ENCODE results near the gene PDE8A. TPM values are rescaled to one million over a fixed set of nuclear protein-coding genes. Genes with fewer than 3 reads are reported as not detected.
A peak's percentile ranks its signal among the peaks of the same experiment; 100 is the strongest.

The PDE8A gene
- total RNA-seq, 1 experiment from 2014 or later, result 44.6 TPM

GRCh38 chr15:85027421-85027820 is 45.8 kb downstream of the PDE8A start:
- DNase-seq (ENCODE audit: extremely low read depth, low read depth), result no peak

GRCh38 chr15:85028416-85028815 is 46.8 kb downstream of the PDE8A start:
- DNase-seq (ENCODE audit: extremely low read depth, low read depth), result no peak

- DNase-seq (ENCODE audit: extremely low read depth, low read depth), result no peak
Measured at GRCh38 chr15:85029221-85029620, 47.6 kb downstream of the PDE8A start.

GRCh38 chr15:85030301-85030929 is 48.8 kb downstream of the PDE8A start:
- DNase-seq (ENCODE audit: extremely low read depth, low read depth), result no peak

GRCh38 chr15:85031086-85031943 is 49.7 kb downstream of the PDE8A start:
- DNase-seq (ENCODE audit: extremely low read depth, low read depth), result no peak

- DNase-seq (ENCODE audit: extremely low read depth, low read depth), result no peak
Measured at GRCh38 chr15:85031944-85032558, 50.4 kb downstream of the PDE8A start.

- DNase-seq (ENCODE audit: extremely low read depth, low read depth), result no peak
Measured at GRCh38 chr15:85033148-85033547, 51.5 kb downstream of the PDE8A start.

- no peak for DNase-seq (ENCODE audit: extremely low read depth, low read depth)
Measured at GRCh38 chr15:85034276-85034675, 52.6 kb downstream of the PDE8A start.

- DNase-seq (ENCODE audit: extremely low read depth, low read depth), result no peak
Measured at GRCh38 chr15:85035980-85036379, 54.3 kb downstream of the PDE8A start.

GRCh38 chr15:85036716-85037115 is 55.1 kb downstream of the PDE8A start:
- no peak for DNase-seq (ENCODE audit: extremely low read depth, low read depth)

GRCh38 chr15:85037641-85038040 is 56.0 kb downstream of the PDE8A start:
- no peak for DNase-seq (ENCODE audit: extremely low read depth, low read depth)

GRCh38 chr15:85041230-85041629 is 59.6 kb downstream of the PDE8A start:
- DNase-seq (ENCODE audit: extremely low read depth, low read depth), result no peak

- DNase-seq (ENCODE audit: extremely low read depth, low read depth), result peak; percentile 68
Measured at GRCh38 chr15:85044251-85044853, 62.7 kb downstream of the PDE8A start.

- DNase-seq (ENCODE audit: extremely low read depth, low read depth), result no peak
Measured at GRCh38 chr15:85044894-85045293, 63.2 kb downstream of the PDE8A start.

GRCh38 chr15:85045615-85046014 is 64.0 kb downstream of the PDE8A start:
- no peak for DNase-seq (ENCODE audit: extremely low read depth, low read depth)

- peak; percentile 94 for DNase-seq (ENCODE audit: extremely low read depth, low read depth)
Measured at GRCh38 chr15:85047271-85047948, 65.8 kb downstream of the PDE8A start.

GRCh38 chr15:85048430-85048829 is 66.8 kb downstream of the PDE8A start:
- peak; percentile 30 for DNase-seq (ENCODE audit: extremely low read depth, low read depth)

- DNase-seq (ENCODE audit: extremely low read depth, low read depth), result no peak
Measured at GRCh38 chr15:85049805-85050204, 68.1 kb downstream of the PDE8A start.

GRCh38 chr15:85059734-85060133 is 78.1 kb downstream of the PDE8A start:
- DNase-seq (ENCODE audit: extremely low read depth, low read depth), result no peak

- DNase-seq (ENCODE audit: extremely low read depth, low read depth), result no peak
Measured at GRCh38 chr15:85062560-85062959, 80.9 kb downstream of the PDE8A start.

GRCh38 chr15:85063088-85063487 is 81.4 kb downstream of the PDE8A start:
- no peak for DNase-seq (ENCODE audit: extremely low read depth, low read depth)

Data from NCI-H460 (cell line).